ENCODE measurements around the gene MRLN.

- no peak for TF ChIP-seq CTCF (IDR thresholded peaks at IDR 0.05)
- no peak for TF ChIP-seq POLR2A (IDR thresholded peaks at IDR 0.05)
Measured at GRCh38 chr10:59753267-59753666, at the start of gene MRLN.

All from adrenal gland (tissue), 5 donors.